ENCODE measurements around the gene TTC36. TPM values are rescaled to one million over a fixed set of nuclear protein-coding genes. Genes with fewer than 3 reads are reported as not detected.

Gene TTC36
- total RNA-seq, 1 donor from 2014 or later, result not detected

GRCh38 chr11:118528511-118528910 lies 1.2 kb downstream of the TTC36 start:
- TF ChIP-seq, protein P1, sequence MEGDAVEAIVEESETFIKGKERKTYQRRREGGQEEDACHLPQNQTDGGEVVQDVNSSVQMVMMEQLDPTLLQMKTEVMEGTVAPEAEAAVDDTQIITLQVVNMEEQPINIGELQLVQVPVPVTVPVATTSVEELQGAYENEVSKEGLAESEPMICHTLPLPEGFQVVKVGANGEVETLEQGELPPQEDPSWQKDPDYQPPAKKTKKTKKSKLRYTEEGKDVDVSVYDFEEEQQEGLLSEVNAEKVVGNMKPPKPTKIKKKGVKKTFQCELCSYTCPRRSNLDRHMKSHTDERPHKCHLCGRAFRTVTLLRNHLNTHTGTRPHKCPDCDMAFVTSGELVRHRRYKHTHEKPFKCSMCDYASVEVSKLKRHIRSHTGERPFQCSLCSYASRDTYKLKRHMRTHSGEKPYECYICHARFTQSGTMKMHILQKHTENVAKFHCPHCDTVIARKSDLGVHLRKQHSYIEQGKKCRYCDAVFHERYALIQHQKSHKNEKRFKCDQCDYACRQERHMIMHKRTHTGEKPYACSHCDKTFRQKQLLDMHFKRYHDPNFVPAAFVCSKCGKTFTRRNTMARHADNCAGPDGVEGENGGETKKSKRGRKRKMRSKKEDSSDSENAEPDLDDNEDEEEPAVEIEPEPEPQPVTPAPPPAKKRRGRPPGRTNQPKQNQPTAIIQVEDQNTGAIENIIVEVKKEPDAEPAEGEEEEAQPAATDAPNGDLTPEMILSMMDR (IDR thresholded peaks at IDR 0.05), result no peak
- no peak for TF ChIP-seq POLR2A (IDR thresholded peaks at IDR 0.05)
- no peak for TF ChIP-seq POLR2AphosphoS5 (IDR thresholded peaks at IDR 0.05; ENCODE audit: insufficient read depth in 1 of 2, low read depth in 1 of 2)
- no peaks in the 10 kb centered on the region for H3K9me3 ChIP-seq
- no peaks in the 10 kb centered on the region for H3K27me3 ChIP-seq
- intact Hi-C loops (cut with DNase I), result no loop called here
- H3K27ac ChIP-seq, result no peak overlapping the region
- no peaks in the 10 kb centered on the region for H3K36me3 ChIP-seq
- peaks cover 34% of the 10 kb centered on the region for H3K4me1 ChIP-seq
- H3K4me3 ChIP-seq, result no peak overlapping the region
- DNase-seq (ENCODE audit: extremely low spot score in 2 of 2), result no peak

DNA sequence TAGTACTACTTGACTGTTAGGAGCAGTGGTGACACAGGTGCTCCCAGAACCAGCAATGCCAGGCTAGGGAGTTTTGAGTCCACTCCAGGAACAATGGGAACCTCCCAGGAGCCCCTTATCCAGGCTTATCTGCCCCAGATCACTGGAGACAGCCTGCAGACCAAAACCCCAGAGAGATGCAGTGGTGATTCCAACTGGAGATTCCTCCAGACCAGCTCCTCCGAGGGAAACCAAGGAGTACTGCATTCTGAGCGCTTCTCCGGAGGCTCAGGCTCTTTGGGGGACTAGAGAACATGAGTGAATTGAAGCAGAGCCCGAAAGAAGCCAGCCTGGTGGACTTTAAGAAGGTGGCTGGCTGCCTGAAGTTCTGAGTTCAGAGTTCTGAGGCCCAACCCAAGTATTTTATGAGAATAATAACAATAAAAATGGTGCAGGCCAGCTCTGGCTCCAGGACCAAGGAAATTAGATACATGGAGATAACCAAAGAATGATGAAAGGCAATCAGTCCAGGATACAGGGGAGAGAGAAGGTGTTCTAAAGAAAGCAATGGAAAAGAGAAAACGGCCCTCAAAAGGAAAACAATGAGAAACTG lies 2.4 kb downstream of the TTC36 start:
- Histone ChIP-seq H3K27me3 (no peaks in the 10 kb centered on the region), H3K27ac (no peak overlapping the region), H3K9me3 (no peaks in the 10 kb centered on the region), H3K4me1 (peaks cover 34% of the 10 kb centered on the region), H3K4me3 (peak overlapping the region; percentile 84 to 86), H3K36me3 (no peaks in the 10 kb centered on the region)
- TF ChIP-seq POLR2A (IDR thresholded peaks at IDR 0.05), result no peak
- TF ChIP-seq POLR2AphosphoS5 (IDR thresholded peaks at IDR 0.05; ENCODE audit: insufficient read depth in 1 of 2, low read depth in 1 of 2), result no peak
- intact Hi-C loops (cut with DNase I), result no loop called here
- DNase-seq (ENCODE audit: extremely low spot score in 2 of 2), result no peak

GRCh38 chr11:118530180-118530682 lies 3.0 kb downstream of the TTC36 start:
- Histone ChIP-seq H3K36me3 (no peaks in the 10 kb centered on the region), H3K4me3 (peak overlapping the region; percentile 84 to 86), H3K4me1 (peaks cover 34% of the 10 kb centered on the region), H3K27me3 (no peaks in the 10 kb centered on the region), H3K27ac (peak overlapping the region; percentile 77), H3K9me3 (no peaks in the 10 kb centered on the region)
- intact Hi-C loops (cut with DNase I), result no loop called here
- TF ChIP-seq, protein P1 (IDR thresholded peaks at IDR 0.05), result no peak
- no peak for TF ChIP-seq POLR2AphosphoS5 (IDR thresholded peaks at IDR 0.05; ENCODE audit: insufficient read depth in 1 of 2, low read depth in 1 of 2)
- TF ChIP-seq POLR2A (IDR thresholded peaks at IDR 0.05), result no peak
- no peak for DNase-seq (ENCODE audit: extremely low spot score in 2 of 2)

GRCh38 chr11:118530683-118531596 lies 3.7 kb downstream of the TTC36 start, which contains the start of gene TMEM25:
Gene TMEM25 (plus strand): TSS chr11:118531192. CDS start chr11:118531802, 610 bp downstream.
- Histone ChIP-seq H3K36me3 (no peaks in the 10 kb centered on the region), H3K4me1 (peaks cover 34% of the 10 kb centered on the region), H3K4me3 (peak within 1 kb of the TSS; percentile 84 to 86), H3K27me3 (no peaks in the 10 kb centered on the region), H3K27ac (peak within 1 kb of the TSS; percentile 77), H3K9me3 (no peaks in the 10 kb centered on the region)
- no peak for DNase-seq (ENCODE audit: extremely low spot score in 2 of 2)
- intact Hi-C loops (cut with DNase I), result no loop called here
- TF ChIP-seq, protein P1 (IDR thresholded peaks at IDR 0.05), result no peak
- TF ChIP-seq POLR2AphosphoS5 (IDR thresholded peaks at IDR 0.05; ENCODE audit: insufficient read depth in 1 of 2, low read depth in 1 of 2) (peak in 1 of 2 donors; percentile 30), POLR2A (IDR thresholded peaks at IDR 0.05) (no peak)

DNA sequence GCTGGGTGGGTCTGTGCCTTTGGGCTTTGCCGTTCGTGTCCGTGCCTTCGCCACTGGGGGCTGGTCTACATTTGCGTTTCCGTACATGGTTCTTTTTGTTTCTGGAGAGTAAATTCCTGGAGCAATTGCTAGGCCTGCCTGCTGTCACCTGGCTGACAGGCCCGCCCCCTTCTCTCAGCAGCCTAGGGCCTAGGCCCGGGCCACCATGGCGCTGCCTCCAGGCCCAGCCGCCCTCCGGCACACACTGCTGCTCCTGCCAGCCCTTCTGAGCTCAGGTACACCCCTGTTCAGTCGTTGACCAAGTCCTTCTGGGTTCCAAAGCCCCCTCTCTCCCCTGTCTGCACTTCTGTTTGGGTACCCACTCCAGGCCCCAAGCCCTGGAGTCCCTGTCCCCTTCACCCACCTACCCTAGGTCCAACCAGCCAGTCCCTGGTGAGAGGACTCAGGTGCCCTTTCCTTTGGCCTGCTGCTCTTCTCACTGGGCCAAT lies 4.4 kb downstream of the TTC36 start:
- H3K4me3 ChIP-seq, result peak overlapping the region; percentile 84 to 86
- H3K36me3 ChIP-seq, result no peaks in the 10 kb centered on the region
- peaks cover 34% of the 10 kb centered on the region for H3K4me1 ChIP-seq
- no peak for DNase-seq (ENCODE audit: extremely low spot score in 2 of 2)
- H3K27ac ChIP-seq, result peak overlapping the region; percentile 77
- intact Hi-C loops (cut with DNase I), result no loop called here
- no peaks in the 10 kb centered on the region for H3K27me3 ChIP-seq
- H3K9me3 ChIP-seq, result no peaks in the 10 kb centered on the region
- TF ChIP-seq POLR2A (IDR thresholded peaks at IDR 0.05) (no peak), POLR2AphosphoS5 (IDR thresholded peaks at IDR 0.05; ENCODE audit: insufficient read depth in 1 of 2, low read depth in 1 of 2) (no peak)
- TF ChIP-seq, protein P1 (IDR thresholded peaks at IDR 0.05), result no peak

Data from vagina (tissue), 2 donors.